Omental fat pad (tissue), 4 donors: ENCODE results near the gene DGKB. TPM values are rescaled to one million over a fixed set of nuclear protein-coding genes. Genes with fewer than 3 reads are reported as not detected.

Source experiments
- ATAC-seq: fragments of 150-250 bp; one replicate; pipeline ENCODE4 v1.9.1; 2016; ENCODE audit warnings: mild to moderate bottlenecking, moderate library complexity; ENCODE audit not compliant: low FRiP score
- DNase-seq: peaks from one replicate; pipeline ENCODE4 v3.0.0-alpha.2; 2019; ENCODE audit warnings: low spot score
- total RNA-seq, 4 donors: library from RNA; depleted of rRNA; stranded (reverse); fragments of >200 nt; gene quantifications; one replicate each; pipeline ENCODE4 v1.1.0, GENCODE V29; 2016
- TF ChIP-seq, protein P1 (sequence below), 3 donors: fragments of 450-650 bp; IDR thresholded peaks; one replicate each; pipeline ENCODE4 v1.5.1; 2016 to 2017; ENCODE audit warnings: antibody characterized with exemption in 3 of 3, mild to moderate bottlenecking in 3 of 3, moderate library complexity in 2 of 3

Gene DGKB
- total RNA-seq, 4 donors from 2014 or later, result 0.12 to 2.8 TPM; not detected in 2

DNA sequence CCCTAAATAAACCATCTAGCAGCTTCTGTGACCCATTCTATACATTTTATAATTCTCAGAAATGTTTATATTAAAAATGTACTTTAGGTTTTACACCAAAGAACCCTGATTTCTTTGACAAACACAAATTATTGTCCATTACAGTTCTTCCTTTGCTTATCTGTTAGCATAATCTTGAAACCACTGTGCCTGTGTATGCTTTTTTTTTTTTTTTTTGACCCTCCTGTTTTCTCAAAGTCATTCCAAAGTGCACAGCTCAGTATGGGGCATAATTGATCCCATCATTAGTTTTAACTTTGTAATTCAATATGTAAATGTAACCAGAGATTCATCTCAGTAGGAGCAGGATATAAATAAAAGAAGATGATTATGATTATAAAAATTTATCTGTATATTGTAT, 229.3 kb downstream of the DGKB start:
- TF ChIP-seq, protein P1, sequence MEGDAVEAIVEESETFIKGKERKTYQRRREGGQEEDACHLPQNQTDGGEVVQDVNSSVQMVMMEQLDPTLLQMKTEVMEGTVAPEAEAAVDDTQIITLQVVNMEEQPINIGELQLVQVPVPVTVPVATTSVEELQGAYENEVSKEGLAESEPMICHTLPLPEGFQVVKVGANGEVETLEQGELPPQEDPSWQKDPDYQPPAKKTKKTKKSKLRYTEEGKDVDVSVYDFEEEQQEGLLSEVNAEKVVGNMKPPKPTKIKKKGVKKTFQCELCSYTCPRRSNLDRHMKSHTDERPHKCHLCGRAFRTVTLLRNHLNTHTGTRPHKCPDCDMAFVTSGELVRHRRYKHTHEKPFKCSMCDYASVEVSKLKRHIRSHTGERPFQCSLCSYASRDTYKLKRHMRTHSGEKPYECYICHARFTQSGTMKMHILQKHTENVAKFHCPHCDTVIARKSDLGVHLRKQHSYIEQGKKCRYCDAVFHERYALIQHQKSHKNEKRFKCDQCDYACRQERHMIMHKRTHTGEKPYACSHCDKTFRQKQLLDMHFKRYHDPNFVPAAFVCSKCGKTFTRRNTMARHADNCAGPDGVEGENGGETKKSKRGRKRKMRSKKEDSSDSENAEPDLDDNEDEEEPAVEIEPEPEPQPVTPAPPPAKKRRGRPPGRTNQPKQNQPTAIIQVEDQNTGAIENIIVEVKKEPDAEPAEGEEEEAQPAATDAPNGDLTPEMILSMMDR (IDR thresholded peaks at IDR 0.05), result no peak
- no peak for DNase-seq
- no peak for ATAC-seq

DNA sequence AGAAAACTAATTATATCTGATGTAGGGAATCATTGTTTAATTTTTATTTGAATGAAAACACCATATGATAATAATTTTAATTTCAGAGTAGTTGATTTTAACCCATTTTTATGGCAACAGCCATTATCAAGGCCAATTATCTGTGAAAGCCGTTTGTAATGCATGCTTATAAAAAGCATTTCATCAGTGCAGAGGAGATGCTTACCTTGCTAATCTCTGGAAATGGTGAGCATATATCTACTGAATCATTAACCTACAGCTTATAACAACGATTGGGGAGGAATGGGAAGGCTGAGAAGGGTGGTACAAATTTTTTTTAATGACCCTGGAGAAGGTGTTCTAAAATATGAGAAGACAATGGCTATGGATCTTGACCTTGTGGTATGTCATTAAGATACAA, 235.6 kb downstream of the DGKB start:
- ATAC-seq, result no peak
- no peak for DNase-seq
- TF ChIP-seq, protein P1 (IDR thresholded peaks at IDR 0.05), result no peak

DNA sequence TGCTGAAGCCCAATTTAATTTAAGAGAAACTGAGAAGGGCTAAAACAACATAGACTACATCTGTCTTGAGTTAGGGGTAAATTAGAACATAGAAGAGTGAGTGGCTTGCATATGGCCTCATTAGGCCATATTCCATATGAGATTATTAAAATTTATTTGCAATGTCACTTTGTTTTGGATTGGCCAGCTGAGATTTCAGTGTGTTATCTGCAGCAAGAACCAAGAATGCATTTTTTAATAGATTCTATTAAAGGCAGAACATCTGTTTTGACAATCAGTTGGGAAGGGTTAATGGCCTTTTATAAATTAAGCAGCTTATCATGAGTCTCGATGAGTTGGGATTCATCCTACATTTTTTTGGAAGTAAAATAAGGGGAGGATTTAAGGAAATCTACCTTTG, 236.2 kb downstream of the DGKB start:
- TF ChIP-seq, protein P1 (IDR thresholded peaks at IDR 0.05), result no peak
- no peak for ATAC-seq
- DNase-seq, result no peak

DNA sequence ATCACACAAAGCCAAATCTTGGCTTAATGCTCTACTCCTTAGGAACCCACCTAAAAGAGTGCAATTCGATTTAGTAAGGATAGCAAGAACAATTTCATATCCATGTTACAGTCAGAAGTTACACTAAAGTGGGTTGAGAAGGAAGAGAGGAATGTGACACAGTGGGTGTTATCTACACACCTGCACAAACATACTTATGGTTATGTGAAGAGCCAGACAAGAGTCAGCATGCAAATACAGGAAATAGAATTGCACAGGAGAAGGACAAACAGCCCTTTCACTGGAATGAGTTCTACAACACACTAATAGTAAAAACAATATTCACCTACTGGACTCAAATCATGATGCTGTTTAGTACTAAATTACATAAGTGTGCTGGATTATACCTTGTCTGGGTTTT, 262.8 kb downstream of the DGKB start:
- TF ChIP-seq, protein P1 (IDR thresholded peaks at IDR 0.05), result no peak
- no peak for ATAC-seq
- no peak for DNase-seq

DNA sequence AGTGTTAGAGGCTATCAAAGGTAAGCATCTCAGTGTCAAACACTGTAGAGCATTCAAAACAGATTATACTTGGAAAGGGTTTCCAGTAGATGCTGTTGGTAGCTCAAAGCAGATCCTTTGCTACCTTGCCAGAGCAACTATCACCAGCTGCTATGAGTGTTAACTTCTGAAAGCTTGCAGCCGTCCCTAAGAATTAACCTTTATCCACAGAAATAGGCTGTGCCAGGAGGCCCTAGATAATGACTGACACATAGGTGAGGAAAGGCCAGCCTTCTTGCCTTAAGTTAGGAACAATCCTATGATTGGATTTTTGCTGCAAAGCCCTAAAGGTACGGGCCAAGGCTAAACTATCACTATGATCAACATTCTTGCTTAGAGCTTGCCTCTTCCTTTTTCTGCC, 263.2 kb downstream of the DGKB start:
- TF ChIP-seq, protein P1 (IDR thresholded peaks at IDR 0.05), result no peak

DNA sequence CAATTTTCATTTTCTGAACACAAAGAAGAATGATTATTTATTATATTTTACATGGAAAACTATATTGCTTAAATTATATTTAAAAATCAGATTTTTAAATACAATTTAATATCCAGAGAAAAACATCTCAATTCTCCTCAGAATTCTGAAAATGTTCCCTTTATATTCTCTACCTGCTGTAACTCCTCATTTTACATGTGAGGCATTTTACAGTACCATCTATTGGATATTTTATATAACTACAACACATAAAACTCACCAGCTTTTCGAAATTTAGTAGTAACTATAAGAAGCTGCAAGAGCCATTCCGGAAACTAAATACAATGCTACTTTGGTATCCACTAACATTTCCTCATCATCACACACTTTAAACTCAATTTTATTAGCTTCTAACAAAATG, 264.6 kb downstream of the DGKB start:
- ATAC-seq (no peak), DNase-seq (no peak)
- TF ChIP-seq, protein P1 (IDR thresholded peaks at IDR 0.05), result no peak

More for the DNA sequence above, 263.2 kb downstream of the DGKB start:
- no peak for DNase-seq
- no peak for ATAC-seq

DNA sequence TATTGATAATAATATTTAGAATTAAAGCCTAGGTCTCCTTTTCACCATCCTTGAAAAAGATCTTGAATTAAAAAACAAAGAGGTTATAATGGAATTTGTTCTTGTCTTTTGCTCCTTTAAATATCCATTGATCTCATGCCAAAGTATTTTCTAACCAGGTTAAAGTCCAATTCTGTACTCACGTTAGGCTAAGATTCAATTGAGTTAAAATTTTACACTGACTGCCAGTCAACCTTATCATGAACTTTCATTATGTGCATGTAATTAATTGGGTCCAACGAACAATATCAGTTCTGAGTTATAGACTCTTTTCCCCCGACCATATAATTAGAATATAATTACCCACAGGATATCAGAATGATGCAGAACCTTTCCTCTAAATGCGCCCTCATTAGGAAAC, 266.6 kb downstream of the DGKB start:
- ATAC-seq (no peak), DNase-seq (no peak)
- TF ChIP-seq, protein P1 (IDR thresholded peaks at IDR 0.05), result no peak
